A204.1 (cell line): ENCODE data around the gene SLC44A3.
A peak's percentile ranks its signal among the peaks of the same experiment; 100 is the strongest.
"Not testable (repeated sequence)": the region's sequence is repeated elsewhere in the genome, so short reads cannot be mapped to it uniquely, and the experiment has no call there.

Source experiments
- FAIRE-seq: peaks from 2 replicates; lab custom pipeline; 2012; peaks lifted over from hg19 to GRCh38; lab: Jason Lieb, UNC

Gene SLC44A3

DNA sequence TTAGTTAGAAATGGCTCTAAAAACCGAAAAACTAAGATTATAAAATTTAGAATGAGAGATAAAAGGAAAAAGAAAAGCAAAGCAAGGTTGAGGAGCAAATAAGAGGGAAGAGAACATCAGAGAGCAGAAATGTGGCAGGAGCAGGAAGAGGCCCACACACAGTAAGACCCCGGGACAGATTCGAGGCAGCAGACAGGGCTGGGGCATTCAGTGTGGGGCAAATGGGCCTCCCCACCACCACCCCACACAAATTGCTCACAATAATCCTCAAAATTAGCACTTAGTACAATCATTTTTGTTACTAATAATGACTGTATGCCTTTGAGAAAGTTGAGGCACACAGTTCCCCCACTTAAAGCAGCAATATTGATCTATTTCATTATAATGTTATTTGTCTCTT lies 17.1 kb upstream of the SLC44A3 start:
- no peak for FAIRE-seq

DNA sequence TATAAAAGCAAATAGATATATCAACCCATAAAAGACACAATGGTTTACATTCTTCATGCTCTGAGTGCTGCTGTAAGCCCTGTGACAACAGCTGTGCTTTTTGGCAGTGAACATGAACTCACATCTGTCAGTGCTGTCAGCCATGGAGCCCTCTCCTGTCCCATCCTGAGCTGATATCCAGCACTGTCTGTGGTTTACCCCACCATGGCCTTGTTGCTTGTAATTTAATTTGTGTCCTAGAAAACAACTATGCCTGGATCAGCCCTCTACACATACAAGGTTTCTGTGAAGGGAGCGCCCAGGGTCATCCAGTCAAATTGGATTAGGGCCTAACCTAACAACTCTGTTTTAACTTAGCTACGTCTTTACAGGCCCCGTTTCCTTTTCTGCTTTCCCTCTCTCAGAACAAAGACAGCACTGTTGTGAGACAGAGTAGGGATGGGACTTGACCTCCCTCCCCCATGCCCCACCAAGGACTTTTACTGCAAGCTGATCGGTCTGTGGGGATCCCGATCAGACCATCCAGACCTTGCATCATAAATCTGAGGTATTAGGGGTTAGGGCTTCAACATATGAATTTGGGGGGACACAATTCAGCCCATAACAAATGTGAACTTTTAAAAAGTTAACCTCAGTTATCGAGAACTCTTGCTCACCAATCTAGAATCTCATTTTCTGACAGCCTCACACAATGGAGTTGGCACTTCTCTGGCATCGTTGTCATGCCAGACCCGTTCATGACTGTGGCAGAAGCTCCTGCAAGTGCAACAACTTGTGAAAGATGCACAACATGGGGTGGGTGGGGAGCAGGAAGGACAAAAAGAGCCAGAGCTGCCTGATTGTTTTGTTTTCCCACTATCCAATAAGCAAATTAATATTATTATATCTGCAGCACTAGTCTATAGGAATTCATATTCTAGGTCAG lies 16.4 kb upstream of the SLC44A3 start:
- FAIRE-seq = no peak

DNA sequence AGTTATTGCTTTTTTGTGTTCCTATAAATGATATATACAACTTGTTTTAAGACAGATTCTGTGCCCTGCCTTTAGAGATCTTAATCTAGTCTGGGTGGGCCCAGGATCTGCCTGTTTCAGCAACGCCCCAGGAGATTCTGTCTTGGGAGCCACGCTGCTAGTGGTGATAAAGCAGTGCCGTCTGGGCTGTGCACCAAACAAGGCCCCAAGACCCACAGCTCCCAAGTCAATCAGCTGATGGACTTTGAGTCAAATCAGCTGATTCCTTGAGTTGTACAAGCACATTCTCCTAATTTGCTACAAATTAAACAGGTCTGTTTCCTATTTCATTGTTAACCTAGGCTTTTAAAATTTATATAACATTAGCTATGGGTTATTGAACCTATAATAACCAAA lies 15.7 kb upstream of the SLC44A3 start:
- no peak for FAIRE-seq

DNA sequence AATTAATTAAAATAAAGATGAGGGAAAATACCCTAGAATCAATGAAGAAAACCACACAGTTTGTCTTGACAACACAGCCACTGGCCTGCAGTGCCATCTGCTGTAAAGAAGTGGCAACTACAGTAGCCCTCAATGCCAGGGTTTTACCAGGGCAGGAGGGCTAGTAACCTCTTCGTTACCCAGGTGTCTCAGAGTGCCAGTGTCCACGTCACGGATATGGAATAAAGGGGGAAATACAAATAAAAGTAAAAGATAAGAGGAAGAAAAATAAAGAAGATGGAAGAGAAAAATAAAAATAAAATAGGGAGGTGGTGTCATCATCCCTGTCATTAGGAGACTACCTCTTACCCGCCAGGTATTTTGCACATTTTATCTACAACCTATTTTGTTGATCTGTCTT lies 14.2 kb upstream of the SLC44A3 start:
- FAIRE-seq = peak; percentile 44

DNA sequence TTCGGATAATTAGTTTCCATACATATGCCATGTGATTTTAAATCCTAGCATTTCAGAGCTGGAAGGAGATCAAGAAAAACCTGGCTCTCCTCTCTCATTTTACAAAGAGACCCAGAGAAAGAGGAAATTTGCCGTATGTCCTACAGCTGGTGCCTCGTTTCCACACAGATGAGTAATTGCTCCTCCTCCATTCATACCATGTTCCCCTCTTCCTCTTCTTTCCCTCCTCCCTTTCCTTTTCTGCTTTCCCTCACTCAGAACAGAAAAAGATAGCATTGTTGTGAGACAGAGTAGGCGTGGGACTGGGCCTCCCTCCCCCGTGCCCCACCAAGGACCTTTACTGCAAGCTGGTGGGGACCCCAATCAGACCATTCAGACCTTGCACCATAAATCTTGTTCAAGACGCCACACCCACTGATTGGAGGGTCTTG lies 13.7 kb upstream of the SLC44A3 start:
- no peak for FAIRE-seq

GRCh38 chr1:94807742-94808491 lies 12.2 kb upstream of the SLC44A3 start:
- no peak for FAIRE-seq

- FAIRE-seq = no peak
These were observed 11.5 kb upstream of the SLC44A3 start for GRCh38 chr1:94808669-94809068.

DNA sequence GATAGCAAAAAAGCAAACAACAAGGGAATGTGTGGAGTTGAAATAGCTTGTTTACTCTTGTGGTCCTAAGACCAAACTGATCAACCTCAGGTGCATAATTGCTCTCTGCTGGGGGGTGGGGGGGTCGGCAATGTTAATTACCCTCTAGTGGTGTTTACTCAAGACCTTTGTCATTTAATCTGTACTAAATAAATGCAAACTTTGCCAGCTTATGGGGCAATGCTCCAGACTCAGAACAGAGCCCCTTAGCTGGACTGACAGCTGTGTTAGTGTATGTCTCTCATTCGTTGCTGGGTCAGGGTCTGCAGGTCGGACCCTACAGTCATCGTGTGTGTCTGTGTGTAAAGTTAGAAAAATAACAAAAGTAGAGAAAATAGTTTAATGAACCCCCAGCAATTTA lies 7.2 kb upstream of the SLC44A3 start:
- FAIRE-seq = no peak

- FAIRE-seq = no peak
These were observed 4.1 kb upstream of the SLC44A3 start for GRCh38 chr1:94816030-94816429.

DNA sequence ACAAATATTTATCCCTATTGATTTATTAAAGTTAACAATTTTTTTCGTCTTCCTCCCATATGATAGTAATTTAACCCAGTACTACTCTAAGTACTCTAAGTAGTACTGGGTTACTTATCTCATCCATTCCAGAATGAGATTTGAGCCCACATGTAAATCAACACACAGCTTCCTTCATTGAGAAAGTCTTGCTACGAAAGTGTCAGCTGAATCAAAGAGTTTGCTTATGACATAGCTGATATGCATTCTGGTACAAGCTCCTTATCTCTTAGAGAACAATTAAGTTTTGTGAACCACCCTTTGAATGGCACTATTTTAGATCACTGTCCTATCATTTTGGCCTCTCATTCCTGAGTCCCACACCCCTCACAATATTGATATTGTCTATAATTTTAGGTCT lies 2.4 kb upstream of the SLC44A3 start:
- FAIRE-seq = no peak

GRCh38 chr1:94819238-94819944 lies 766 bp upstream of the SLC44A3 start:
- no peak for FAIRE-seq

GRCh38 chr1:94820936-94821335 lies 779 bp downstream of the SLC44A3 start:
- no peak for FAIRE-seq

DNA sequence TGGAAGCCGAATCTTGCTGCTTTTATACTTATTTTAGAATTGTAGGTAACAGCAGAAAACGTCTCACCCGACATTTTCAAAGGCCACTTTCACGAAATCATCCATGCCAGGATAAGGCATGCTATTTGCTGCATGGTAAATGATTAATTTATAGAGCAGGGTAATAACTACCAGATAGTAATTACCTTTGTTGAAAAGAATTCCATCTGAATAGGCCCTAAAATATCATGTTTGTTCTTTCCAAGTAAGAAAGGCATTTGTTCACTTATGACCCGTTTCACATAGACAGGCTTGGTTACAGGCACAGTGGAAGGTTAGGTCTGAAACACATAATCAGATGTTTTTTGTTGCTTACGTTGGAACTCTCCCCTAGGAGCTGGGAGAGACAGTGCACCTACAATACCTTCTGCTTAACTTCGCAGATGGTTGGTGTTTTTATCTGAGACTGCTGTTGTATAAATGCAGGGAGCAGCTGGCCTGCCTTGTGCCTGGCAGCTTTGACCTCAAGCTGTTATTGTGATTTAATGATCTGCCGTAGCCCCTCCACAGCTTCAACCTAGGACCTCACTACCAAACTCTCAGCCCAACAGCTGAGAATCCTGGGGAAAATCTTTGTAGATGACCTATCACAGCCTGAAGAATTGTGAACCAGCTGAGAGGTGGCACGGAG lies 1.6 kb downstream of the SLC44A3 start:
- no peak for FAIRE-seq

DNA sequence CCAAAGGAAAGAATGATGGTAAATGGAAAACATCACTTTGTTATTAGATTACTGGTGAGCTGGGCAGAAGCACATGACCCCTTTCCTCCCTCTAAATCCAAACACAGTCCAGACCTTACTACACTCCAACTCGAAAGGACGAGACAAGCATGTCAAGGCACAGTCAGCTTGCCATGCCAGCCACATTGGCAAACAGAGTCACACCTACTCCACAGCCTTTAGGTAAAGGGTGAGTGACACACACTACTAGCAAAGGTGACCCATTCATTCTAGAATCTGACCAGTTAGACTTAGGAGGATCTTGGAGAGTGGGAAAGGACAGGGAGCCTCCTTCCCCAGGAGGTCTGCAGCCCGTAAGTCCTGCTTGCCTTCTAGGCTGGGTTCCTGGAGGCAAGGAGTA lies 3.0 kb downstream of the SLC44A3 start:
- FAIRE-seq = no peak

- FAIRE-seq = no peak
These were observed 5.8 kb downstream of the SLC44A3 start for GRCh38 chr1:94825936-94826335.

- FAIRE-seq = no peak
These were observed 7.3 kb downstream of the SLC44A3 start for GRCh38 chr1:94827434-94827833.

GRCh38 chr1:94828251-94828650 lies 8.1 kb downstream of the SLC44A3 start:
- FAIRE-seq = no peak

DNA sequence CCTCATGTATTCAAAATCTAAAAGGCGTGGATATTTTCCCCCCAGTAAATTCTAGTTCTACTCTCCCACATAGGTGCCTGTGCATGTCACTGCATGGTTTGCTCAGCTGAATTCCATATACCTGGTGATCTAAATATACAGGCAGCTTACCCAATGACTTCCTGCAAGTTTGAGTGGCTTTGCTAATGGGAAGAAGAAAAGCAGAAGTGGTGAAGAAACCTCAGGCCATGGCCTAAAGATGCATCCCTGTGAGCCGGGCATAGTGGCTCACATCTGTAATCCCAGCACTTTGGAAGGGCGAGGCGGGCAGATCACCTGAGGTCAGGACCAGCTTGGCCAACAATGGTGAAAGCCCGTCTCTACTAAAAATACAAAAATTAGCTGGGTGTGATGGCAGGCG lies 11.5 kb downstream of the SLC44A3 start:
- no peak for FAIRE-seq

DNA sequence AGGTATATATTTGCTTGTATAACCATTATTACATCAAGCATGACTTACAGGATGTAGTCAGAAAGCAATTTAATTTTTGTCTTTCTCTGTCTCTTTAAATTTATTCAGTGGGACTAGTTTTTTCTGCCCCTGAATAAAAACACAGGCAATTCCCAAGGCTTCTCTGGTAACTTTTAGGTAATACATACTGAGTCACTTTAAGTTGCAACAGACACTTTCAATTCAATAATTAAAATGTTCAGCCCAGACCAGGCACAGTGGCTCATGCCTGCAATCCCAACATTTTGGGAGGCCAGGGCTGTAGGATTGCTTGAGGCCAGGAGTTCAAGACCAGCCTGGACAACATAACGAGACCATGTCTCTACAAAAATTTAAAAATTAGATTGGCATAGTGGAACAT lies 12.3 kb downstream of the SLC44A3 start:
- no peak for FAIRE-seq

DNA sequence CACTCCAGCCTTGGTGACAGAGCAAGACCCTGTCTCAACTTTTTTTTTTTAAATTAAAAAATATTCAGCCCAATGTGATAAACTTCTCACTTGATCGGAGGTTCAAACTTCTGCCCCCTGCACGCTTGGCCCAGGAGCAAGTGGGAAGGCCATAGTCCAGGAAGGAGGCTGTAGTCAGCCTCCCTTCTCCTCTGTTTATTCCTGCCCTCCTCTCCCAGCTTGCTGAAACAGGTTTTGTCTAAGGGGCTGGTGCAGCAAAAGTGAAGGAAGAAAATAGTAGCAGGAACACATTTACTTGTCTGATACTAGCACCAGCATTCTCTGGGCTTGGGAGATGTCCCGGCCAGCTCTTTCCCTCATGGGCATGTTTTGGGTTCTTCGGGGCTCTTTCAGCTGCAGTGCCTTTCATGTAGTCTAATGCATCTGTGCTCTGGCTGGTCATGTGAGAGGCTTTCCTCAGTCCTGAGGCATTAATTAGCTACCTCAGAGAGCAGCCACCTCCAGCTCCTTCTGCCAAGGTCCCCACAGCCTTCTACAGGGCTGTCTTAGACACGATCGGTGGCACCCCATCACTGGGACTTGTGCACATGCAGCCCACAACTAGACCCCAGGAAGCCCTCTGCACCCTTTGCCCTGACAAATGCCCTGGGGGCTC lies 12.9 kb downstream of the SLC44A3 start:
- FAIRE-seq = no peak

- FAIRE-seq = no peak
These were observed 16.7 kb downstream of the SLC44A3 start for GRCh38 chr1:94836891-94837290.

DNA sequence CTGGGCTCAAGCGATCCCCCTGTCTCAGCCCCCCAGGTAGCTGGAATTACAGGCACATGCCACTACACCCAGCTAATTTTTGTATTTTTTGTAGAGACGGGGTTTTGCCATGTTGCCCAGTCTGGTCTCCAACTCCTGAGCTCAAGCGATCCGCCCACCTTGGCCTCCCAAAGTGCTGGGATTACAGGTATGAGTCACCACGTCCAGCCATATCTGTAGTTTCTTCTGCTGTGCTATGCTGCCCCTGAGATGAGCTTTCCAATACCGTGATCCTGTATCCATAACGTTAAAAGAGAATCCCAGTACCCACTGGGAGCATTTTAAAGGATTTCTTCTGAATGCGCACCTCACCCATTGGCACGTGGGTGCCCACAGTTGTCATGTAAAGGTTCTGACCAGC lies 20.2 kb downstream of the SLC44A3 start:
- FAIRE-seq = not testable (repeated sequence)
